Effector memory CD8-positive, alpha-beta T cell (primary cell): ENCODE data around the gene CENPM.

Source experiments
- ATAC-seq: fragments of 150-1000 bp; cut with Tn5 transposase; replicated peaks from 2 replicates; pipeline ENCODE4 v1.10.0; 2021; ENCODE audit warnings: mild to moderate bottlenecking, moderate library complexity
- DNase-seq, 3 experiments: peaks; one replicate each; pipeline ENCODE4 v3.0.0; 2021
- H3K27ac Mint-ChIP-seq, 2 donors: one replicate each; pipeline ENCODE4 v1.8.0; 2022; ENCODE audit warnings: mild to moderate bottlenecking in 2 of 2, mixed read lengths in 2 of 2, moderate library complexity in 2 of 2
- H3K27me3 Mint-ChIP-seq, 2 donors: one replicate each; pipeline ENCODE4 v1.8.0; 2022; ENCODE audit warnings: mixed read lengths in 2 of 2
- H3K36me3 Mint-ChIP-seq: one replicate; pipeline ENCODE4 v1.8.0; 2022; ENCODE audit warnings: mild to moderate bottlenecking, moderate library complexity, mixed read lengths; ENCODE audit not compliant: insufficient read depth
- H3K4me1 Mint-ChIP-seq, 2 donors: one replicate each; pipeline ENCODE4 v1.8.0; 2022; ENCODE audit warnings: low read depth in 2 of 2, mixed read lengths in 2 of 2
- H3K4me3 Mint-ChIP-seq, 2 donors: one replicate each; pipeline ENCODE4 v1.8.0; 2022; ENCODE audit warnings: mild to moderate bottlenecking in 2 of 2, mixed read lengths in 2 of 2, moderate library complexity in 2 of 2
- H3K9me3 Mint-ChIP-seq, 2 donors: one replicate each; pipeline ENCODE4 v1.8.0; 2022; ENCODE audit warnings: mixed read lengths in 2 of 2

CENPM gene

GRCh38 chr22:41976070-41976901 is 29.3 kb upstream of the CENPM start:
- no peaks in the 10 kb centered on the region for H3K36me3 Mint-ChIP-seq
- H3K27ac Mint-ChIP-seq: no peak overlapping the region
- H3K27me3 Mint-ChIP-seq: peaks cover 48 to 68% of the 10 kb centered on the region in 2 donors
- peak overlapping the region; percentile 44 to 60 for H3K4me3 Mint-ChIP-seq
- H3K9me3 Mint-ChIP-seq: no peaks in the 10 kb centered on the region
- H3K4me1 Mint-ChIP-seq: peaks cover 3% of the 10 kb centered on the region in 2 donors
- ATAC-seq (peak; percentile 83), DNase-seq (peak; percentile 18 to 38 (median 21))

GRCh38 chr22:41975299-41976069 is 28.5 kb upstream of the CENPM start:
- DNase-seq (no peak), ATAC-seq (no peak)
- H3K4me1 Mint-ChIP-seq: peaks cover 3% of the 10 kb centered on the region in 2 donors
- H3K27ac Mint-ChIP-seq: no peak overlapping the region
- H3K27me3 Mint-ChIP-seq: peaks cover 48 to 76% of the 10 kb centered on the region in 2 donors
- no peaks in the 10 kb centered on the region for H3K36me3 Mint-ChIP-seq
- H3K9me3 Mint-ChIP-seq: no peaks in the 10 kb centered on the region
- H3K4me3 Mint-ChIP-seq: peak overlapping the region; percentile 44 to 60

- DNase-seq (no peak), ATAC-seq (no peak)
- no peaks in the 10 kb centered on the region for H3K9me3 Mint-ChIP-seq
- H3K4me3 Mint-ChIP-seq: no peak overlapping the region
- H3K27me3 Mint-ChIP-seq: peaks cover 48 to 83% of the 10 kb centered on the region in 2 donors
- H3K36me3 Mint-ChIP-seq: no peaks in the 10 kb centered on the region
- H3K27ac Mint-ChIP-seq: no peak overlapping the region
- peaks cover 3% of the 10 kb centered on the region in 2 donors for H3K4me1 Mint-ChIP-seq
These were observed 27.8 kb upstream of the CENPM start for GRCh38 chr22:41974691-41975290.

GRCh38 chr22:41971431-41971830 is 24.5 kb upstream of the CENPM start:
- H3K36me3 Mint-ChIP-seq: no peaks in the 10 kb centered on the region
- ATAC-seq (no peak), DNase-seq (no peak)
- peaks cover 29 to 71% of the 10 kb centered on the region in 2 donors for H3K27me3 Mint-ChIP-seq
- H3K4me3 Mint-ChIP-seq: no peak overlapping the region
- no peaks in the 10 kb centered on the region for H3K9me3 Mint-ChIP-seq
- peaks cover 5 to 8% of the 10 kb centered on the region in 2 donors for H3K4me1 Mint-ChIP-seq
- H3K27ac Mint-ChIP-seq: no peak overlapping the region

- no peak for ATAC-seq
- no peak overlapping the region for H3K27ac Mint-ChIP-seq
- H3K27me3 Mint-ChIP-seq: peaks cover 21 to 65% of the 10 kb centered on the region in 2 donors
- no peaks in the 10 kb centered on the region for H3K36me3 Mint-ChIP-seq
- H3K9me3 Mint-ChIP-seq: no peaks in the 10 kb centered on the region
- no peak for DNase-seq
- no peak overlapping the region for H3K4me3 Mint-ChIP-seq
- peaks cover 4 to 5% of the 10 kb centered on the region in 2 donors for H3K4me1 Mint-ChIP-seq
These were observed 23.6 kb upstream of the CENPM start for GRCh38 chr22:41970601-41971000.

GRCh38 chr22:41969110-41969646 is 22.2 kb upstream of the CENPM start, which contains the start of gene SEPTIN3:
SEPTIN3 (plus strand) TSS chr22:41969443; CDS start chr22:41971493, 2,050 bp downstream.
- H3K27me3 Mint-ChIP-seq: peaks cover 12 to 57% of the 10 kb centered on the region in 2 donors
- peak within 1 kb of the TSS in 1 of 2 donors; percentile 32 for H3K27ac Mint-ChIP-seq

GRCh38 chr22:41968601-41969000 is 21.6 kb upstream of the CENPM start:
- no peaks in the 10 kb centered on the region for H3K9me3 Mint-ChIP-seq
- H3K36me3 Mint-ChIP-seq: no peaks in the 10 kb centered on the region
- peaks cover 4 to 5% of the 10 kb centered on the region in 2 donors for H3K4me1 Mint-ChIP-seq
- DNase-seq (no peak), ATAC-seq (no peak)
- H3K4me3 Mint-ChIP-seq: no peak overlapping the region
- H3K27me3 Mint-ChIP-seq: peaks cover 12 to 63% of the 10 kb centered on the region in 2 donors
- H3K27ac Mint-ChIP-seq: peak overlapping the region in 1 of 2 donors; percentile 32

More at GRCh38 chr22:41969110-41969646, 22.2 kb upstream of the CENPM start, which contains the start of gene SEPTIN3:
- no peaks in the 10 kb centered on the region for H3K36me3 Mint-ChIP-seq
- H3K4me1 Mint-ChIP-seq: peaks cover 4 to 5% of the 10 kb centered on the region in 2 donors
- ATAC-seq: no peak
- no peaks in the 10 kb centered on the region for H3K9me3 Mint-ChIP-seq
- no peak for DNase-seq
- no peak within 1 kb of the TSS for H3K4me3 Mint-ChIP-seq

- H3K4me3 Mint-ChIP-seq: no peak overlapping the region
- H3K36me3 Mint-ChIP-seq: peaks cover 5% of the 10 kb centered on the region
- no peaks in the 10 kb centered on the region for H3K9me3 Mint-ChIP-seq
- peak; percentile 31 for ATAC-seq
- H3K27me3 Mint-ChIP-seq: peaks cover 4 to 56% of the 10 kb centered on the region in 2 donors
- H3K27ac Mint-ChIP-seq: no peak overlapping the region
- peaks cover 4 to 5% of the 10 kb centered on the region in 2 donors for H3K4me1 Mint-ChIP-seq
- DNase-seq: peak in 1 of 3 experiments; percentile 31
These were observed 19.8 kb upstream of the CENPM start for GRCh38 chr22:41966607-41967240.

GRCh38 chr22:41966225-41966606 is 19.3 kb upstream of the CENPM start:
- Mint-ChIP-seq H3K27me3 (peaks cover 0 to 51% of the 10 kb centered on the region in 2 donors), H3K4me1 (peaks cover 4 to 5% of the 10 kb centered on the region in 2 donors), H3K4me3 (no peak overlapping the region), H3K27ac (no peak overlapping the region), H3K9me3 (no peaks in the 10 kb centered on the region), H3K36me3 (peaks cover 5% of the 10 kb centered on the region)
- DNase-seq: no peak
- no peak for ATAC-seq

GRCh38 chr22:41964112-41964491 is 17.1 kb upstream of the CENPM start:
- H3K36me3 Mint-ChIP-seq: peaks cover 5% of the 10 kb centered on the region
- H3K4me1 Mint-ChIP-seq: peaks cover 4 to 5% of the 10 kb centered on the region in 2 donors
- no peak overlapping the region for H3K4me3 Mint-ChIP-seq
- no peak overlapping the region for H3K27ac Mint-ChIP-seq
- peaks cover 0 to 35% of the 10 kb centered on the region in 2 donors for H3K27me3 Mint-ChIP-seq
- H3K9me3 Mint-ChIP-seq: no peaks in the 10 kb centered on the region
- DNase-seq: no peak
- no peak for ATAC-seq

GRCh38 chr22:41963453-41964111 is 16.6 kb upstream of the CENPM start:
- H3K27me3 Mint-ChIP-seq: peaks cover 0 to 30% of the 10 kb centered on the region in 2 donors
- peaks cover 2 to 5% of the 10 kb centered on the region in 2 donors for H3K4me1 Mint-ChIP-seq
- no peaks in the 10 kb centered on the region for H3K9me3 Mint-ChIP-seq
- no peak overlapping the region for H3K4me3 Mint-ChIP-seq
- no peak for DNase-seq
- H3K27ac Mint-ChIP-seq: no peak overlapping the region
- no peak for ATAC-seq
- H3K36me3 Mint-ChIP-seq: peaks cover 5% of the 10 kb centered on the region

- peaks cover 4 to 6% of the 10 kb centered on the region in 2 donors for H3K4me1 Mint-ChIP-seq
- no peak overlapping the region for H3K4me3 Mint-ChIP-seq
- H3K36me3 Mint-ChIP-seq: peaks cover 9% of the 10 kb centered on the region
- H3K27ac Mint-ChIP-seq: no peak overlapping the region
- DNase-seq: no peak
- no peaks in the 10 kb centered on the region for H3K9me3 Mint-ChIP-seq
- ATAC-seq: peak; percentile 35
- H3K27me3 Mint-ChIP-seq: peaks cover 0 to 4% of the 10 kb centered on the region in 2 donors
These were observed 11.1 kb upstream of the CENPM start for GRCh38 chr22:41957941-41958556.
